ENCODE data around the gene SCN1B.

The SCN1B gene

GRCh38 chr19:35066691-35067563 lies 36.7 kb downstream of the SCN1B start:
- H3K4me3 ChIP-seq (ENCODE audit: low read depth, low read length), result no peak overlapping the region
- peak; percentile 88 for DNase-seq (ENCODE audit: low read depth, low spot score)
- in situ Hi-C loops (cut with HindIII; ENCODE audit: low sequenced_read_pairs), result no loop called here
- TF ChIP-seq, protein P1, sequence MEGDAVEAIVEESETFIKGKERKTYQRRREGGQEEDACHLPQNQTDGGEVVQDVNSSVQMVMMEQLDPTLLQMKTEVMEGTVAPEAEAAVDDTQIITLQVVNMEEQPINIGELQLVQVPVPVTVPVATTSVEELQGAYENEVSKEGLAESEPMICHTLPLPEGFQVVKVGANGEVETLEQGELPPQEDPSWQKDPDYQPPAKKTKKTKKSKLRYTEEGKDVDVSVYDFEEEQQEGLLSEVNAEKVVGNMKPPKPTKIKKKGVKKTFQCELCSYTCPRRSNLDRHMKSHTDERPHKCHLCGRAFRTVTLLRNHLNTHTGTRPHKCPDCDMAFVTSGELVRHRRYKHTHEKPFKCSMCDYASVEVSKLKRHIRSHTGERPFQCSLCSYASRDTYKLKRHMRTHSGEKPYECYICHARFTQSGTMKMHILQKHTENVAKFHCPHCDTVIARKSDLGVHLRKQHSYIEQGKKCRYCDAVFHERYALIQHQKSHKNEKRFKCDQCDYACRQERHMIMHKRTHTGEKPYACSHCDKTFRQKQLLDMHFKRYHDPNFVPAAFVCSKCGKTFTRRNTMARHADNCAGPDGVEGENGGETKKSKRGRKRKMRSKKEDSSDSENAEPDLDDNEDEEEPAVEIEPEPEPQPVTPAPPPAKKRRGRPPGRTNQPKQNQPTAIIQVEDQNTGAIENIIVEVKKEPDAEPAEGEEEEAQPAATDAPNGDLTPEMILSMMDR (IDR thresholded peaks at IDR 0.05; ENCODE audit: low read depth, low read length), result peak; percentile 93

DNA sequence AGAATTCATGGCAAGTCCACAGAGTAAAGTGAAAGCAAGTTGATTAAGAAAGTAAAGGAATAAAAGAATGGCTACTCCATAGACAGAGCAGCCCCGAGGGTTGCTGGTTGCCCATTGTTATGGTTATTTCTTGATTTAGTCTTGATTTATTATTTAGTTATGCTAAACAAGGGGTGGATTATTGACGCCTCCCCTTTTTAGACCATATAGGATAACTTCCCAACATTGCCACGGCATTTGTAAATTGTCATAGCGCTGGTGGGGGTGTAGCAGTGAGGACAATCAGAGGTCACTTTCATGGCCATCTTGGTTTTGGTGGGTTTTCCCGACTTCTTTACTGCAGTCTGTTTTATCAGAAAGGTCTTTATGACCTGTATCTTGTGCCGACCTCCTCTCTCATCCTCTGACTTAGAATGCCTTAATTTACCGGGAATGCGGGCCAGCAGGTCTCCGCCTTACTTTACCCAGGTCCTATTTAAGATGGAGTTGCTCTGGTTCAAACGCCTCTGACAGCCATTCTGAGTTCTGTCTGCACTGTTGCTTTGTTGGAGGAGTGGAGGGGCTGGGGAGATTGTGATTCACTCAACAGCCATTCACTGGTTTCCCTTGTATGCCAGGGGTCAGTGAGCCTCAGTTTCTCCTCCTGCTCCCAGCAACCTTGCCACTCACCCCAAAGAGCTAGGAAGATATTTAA lies 38.8 kb downstream of the SCN1B start:
- TF ChIP-seq, protein P1 (IDR thresholded peaks at IDR 0.05; ENCODE audit: low read depth, low read length), result no peak
- no peak overlapping the region for H3K4me3 ChIP-seq (ENCODE audit: low read depth, low read length)
- in situ Hi-C loops (cut with HindIII; ENCODE audit: low sequenced_read_pairs), result no loop called here
- DNase-seq (ENCODE audit: low read depth, low spot score), result no peak

GRCh38 chr19:35069696-35070095 lies 39.4 kb downstream of the SCN1B start:
- peak; percentile 13 for DNase-seq (ENCODE audit: low read depth, low spot score)
- TF ChIP-seq, protein P1 (IDR thresholded peaks at IDR 0.05; ENCODE audit: low read depth, low read length), result no peak
- H3K4me3 ChIP-seq (ENCODE audit: low read depth, low read length), result no peak overlapping the region
- in situ Hi-C loops (cut with HindIII; ENCODE audit: low sequenced_read_pairs), result no loop called here

- TF ChIP-seq, protein P1 (IDR thresholded peaks at IDR 0.05; ENCODE audit: low read depth, low read length), result no peak
- in situ Hi-C loops (cut with HindIII; ENCODE audit: low sequenced_read_pairs), result no loop called here
- no peak overlapping the region for H3K4me3 ChIP-seq (ENCODE audit: low read depth, low read length)
- no peak for DNase-seq (ENCODE audit: low read depth, low spot score)
Measured at GRCh38 chr19:35070471-35070870, 40.2 kb downstream of the SCN1B start.

- no peak overlapping the region for H3K4me3 ChIP-seq (ENCODE audit: low read depth, low read length)
- DNase-seq (ENCODE audit: low read depth, low spot score), result no peak
- in situ Hi-C loops (cut with HindIII; ENCODE audit: low sequenced_read_pairs), result no loop called here
- TF ChIP-seq, protein P1 (IDR thresholded peaks at IDR 0.05; ENCODE audit: low read depth, low read length), result no peak
Measured at GRCh38 chr19:35073516-35073915, 43.2 kb downstream of the SCN1B start.

- DNase-seq (ENCODE audit: low read depth, low spot score), result no peak
- no peak overlapping the region for H3K4me3 ChIP-seq (ENCODE audit: low read depth, low read length)
- in situ Hi-C loops (cut with HindIII; ENCODE audit: low sequenced_read_pairs), result no loop called here
- TF ChIP-seq, protein P1 (IDR thresholded peaks at IDR 0.05; ENCODE audit: low read depth, low read length), result no peak
Measured at GRCh38 chr19:35073941-35074340, 43.7 kb downstream of the SCN1B start.

Data from astrocyte of the spinal cord (primary cell).